ENCODE results near the gene TMEM256.

Gene TMEM256

GRCh38 chr17:7357381-7357780 lies 46.5 kb downstream of the TMEM256 start:
- DNase-seq (ENCODE audit: low read depth, low spot score): no peak
- Histone ChIP-seq H3K36me3 (ENCODE audit: insufficient read depth, low read length) (no peaks in the 10 kb centered on the region), H3K27ac (no peak overlapping the region), H3K4me3 (no peak overlapping the region), H3K9ac (ENCODE audit: insufficient read length) (no peak overlapping the region), H3K9me3 (ENCODE audit: low read depth, low read length) (no peaks in the 10 kb centered on the region)
- no peak for TF ChIP-seq POLR2AphosphoS5 (IDR thresholded peaks at IDR 0.05; ENCODE audit: borderline replicate concordance, low read depth, low read length)

- no peaks in the 10 kb centered on the region for H3K36me3 ChIP-seq (ENCODE audit: insufficient read depth, low read length)
- no peak overlapping the region for H3K27ac ChIP-seq
- H3K9me3 ChIP-seq (ENCODE audit: low read depth, low read length): no peaks in the 10 kb centered on the region
- TF ChIP-seq POLR2AphosphoS5 (IDR thresholded peaks at IDR 0.05; ENCODE audit: borderline replicate concordance, low read depth, low read length): no peak
- no peak for TF ChIP-seq EZH2 (IDR thresholded peaks at IDR 0.05)
- TF ChIP-seq FOXP2 (optimal IDR thresholded peaks at IDR 0.05; ENCODE audit: control extremely low read depth, extremely low read length, insufficient read depth): no peak
- no peak for DNase-seq (ENCODE audit: low read depth, low spot score)
- no peak overlapping the region for H3K4me3 ChIP-seq
- H3K9ac ChIP-seq (ENCODE audit: insufficient read length): no peak overlapping the region
Measured at GRCh38 chr17:7356756-7357155, 47.1 kb downstream of the TMEM256 start.

GRCh38 chr17:7356072-7356549 lies 47.8 kb downstream of the TMEM256 start:
- Histone ChIP-seq H3K4me3 (no peak overlapping the region), H3K36me3 (ENCODE audit: insufficient read depth, low read length) (no peaks in the 10 kb centered on the region), H3K9me3 (ENCODE audit: low read depth, low read length) (no peaks in the 10 kb centered on the region), H3K9ac (ENCODE audit: insufficient read length) (no peak overlapping the region), H3K27ac (no peak overlapping the region)
- no peak for DNase-seq (ENCODE audit: low read depth, low spot score)
- no peak for TF ChIP-seq EZH2 (IDR thresholded peaks at IDR 0.05)
- no peak for TF ChIP-seq FOXP2 (optimal IDR thresholded peaks at IDR 0.05; ENCODE audit: control extremely low read depth, extremely low read length, insufficient read depth)
- TF ChIP-seq POLR2AphosphoS5 (IDR thresholded peaks at IDR 0.05; ENCODE audit: borderline replicate concordance, low read depth, low read length): no peak

- no peak overlapping the region for H3K9ac ChIP-seq (ENCODE audit: insufficient read length)
- H3K9me3 ChIP-seq (ENCODE audit: low read depth, low read length): no peaks in the 10 kb centered on the region
- no peak for DNase-seq (ENCODE audit: low read depth, low spot score)
- H3K4me3 ChIP-seq: no peak overlapping the region
- TF ChIP-seq EZH2 (IDR thresholded peaks at IDR 0.05) (no peak), FOXP2 (optimal IDR thresholded peaks at IDR 0.05; ENCODE audit: control extremely low read depth, extremely low read length, insufficient read depth) (no peak), POLR2AphosphoS5 (IDR thresholded peaks at IDR 0.05; ENCODE audit: borderline replicate concordance, low read depth, low read length) (no peak)
- H3K27ac ChIP-seq: no peak overlapping the region
- H3K36me3 ChIP-seq (ENCODE audit: insufficient read depth, low read length): no peaks in the 10 kb centered on the region
Measured at GRCh38 chr17:7355573-7355972, 48.3 kb downstream of the TMEM256 start.

GRCh38 chr17:7355053-7355452 lies 48.8 kb downstream of the TMEM256 start, which contains the start of gene TMEM95:
TMEM95 (plus strand) TSS chr17:7355156; CDS start chr17:7355205, 49 bp downstream.
- no peaks in the 10 kb centered on the region for H3K9me3 ChIP-seq (ENCODE audit: low read depth, low read length)
- H3K9ac ChIP-seq (ENCODE audit: insufficient read length): no peak within 1 kb of the TSS
- no peaks in the 10 kb centered on the region for H3K36me3 ChIP-seq (ENCODE audit: insufficient read depth, low read length)
- H3K4me3 ChIP-seq: no peak within 1 kb of the TSS
- no peak for DNase-seq (ENCODE audit: low read depth, low spot score)
- no peak within 1 kb of the TSS for H3K27ac ChIP-seq
- TF ChIP-seq POLR2AphosphoS5 (IDR thresholded peaks at IDR 0.05; ENCODE audit: borderline replicate concordance, low read depth, low read length) (no peak), EZH2 (IDR thresholded peaks at IDR 0.05) (no peak)

GRCh38 chr17:7354262-7354843 lies 49.5 kb downstream of the TMEM256 start:
- H3K27ac ChIP-seq: no peak overlapping the region
- H3K9ac ChIP-seq (ENCODE audit: insufficient read length): no peak overlapping the region
- TF ChIP-seq POLR2AphosphoS5 (IDR thresholded peaks at IDR 0.05; ENCODE audit: borderline replicate concordance, low read depth, low read length) (no peak), EZH2 (IDR thresholded peaks at IDR 0.05) (no peak), FOXP2 (optimal IDR thresholded peaks at IDR 0.05; ENCODE audit: control extremely low read depth, extremely low read length, insufficient read depth) (no peak)
- H3K36me3 ChIP-seq (ENCODE audit: insufficient read depth, low read length): no peaks in the 10 kb centered on the region
- DNase-seq (ENCODE audit: low read depth, low spot score): no peak
- no peaks in the 10 kb centered on the region for H3K9me3 ChIP-seq (ENCODE audit: low read depth, low read length)
- H3K4me3 ChIP-seq: no peak overlapping the region
